ENCODE results near the gene MBNL1.

Gene MBNL1

GRCh38 chr3:152445212-152445611 is 176.5 kb downstream of the MBNL1 start:
- DNase-seq (ENCODE audit: low read depth, low spot score) = no peak
- no peak overlapping the region for H3K4me3 ChIP-seq (ENCODE audit: low read length)

- no peak overlapping the region for H3K4me3 ChIP-seq (ENCODE audit: low read length)
- DNase-seq (ENCODE audit: low read depth, low spot score) = no peak
These were observed 177.8 kb downstream of the MBNL1 start for GRCh38 chr3:152446495-152446894.

- DNase-seq (ENCODE audit: low read depth, low spot score) = no peak
- H3K4me3 ChIP-seq (ENCODE audit: low read length) = no peak overlapping the region
These were observed 178.8 kb downstream of the MBNL1 start for GRCh38 chr3:152447511-152447910.

GRCh38 chr3:152448091-152448490 is 179.4 kb downstream of the MBNL1 start:
- no peak for DNase-seq (ENCODE audit: low read depth, low spot score)
- no peak overlapping the region for H3K4me3 ChIP-seq (ENCODE audit: low read length)

- DNase-seq (ENCODE audit: low read depth, low spot score) = no peak
- no peak overlapping the region for H3K4me3 ChIP-seq (ENCODE audit: low read length)
These were observed 183.6 kb downstream of the MBNL1 start for GRCh38 chr3:152452318-152452717.

GRCh38 chr3:152454076-152454875 is 185.5 kb downstream of the MBNL1 start:
- DNase-seq (ENCODE audit: low read depth, low spot score) = no peak
- no peak overlapping the region for H3K4me3 ChIP-seq (ENCODE audit: low read length)

- H3K4me3 ChIP-seq (ENCODE audit: low read length) = no peak overlapping the region
- no peak for DNase-seq (ENCODE audit: low read depth, low spot score)
These were observed 187.3 kb downstream of the MBNL1 start for GRCh38 chr3:152455989-152456388.

GRCh38 chr3:152457500-152458375 is 189.0 kb downstream of the MBNL1 start:
- H3K4me3 ChIP-seq (ENCODE audit: low read length) = no peak overlapping the region
- DNase-seq (ENCODE audit: low read depth, low spot score) = no peak

GRCh38 chr3:152458376-152459117 is 189.8 kb downstream of the MBNL1 start:
- no peak for DNase-seq (ENCODE audit: low read depth, low spot score)
- no peak overlapping the region for H3K4me3 ChIP-seq (ENCODE audit: low read length)

- DNase-seq (ENCODE audit: low read depth, low spot score) = no peak
- H3K4me3 ChIP-seq (ENCODE audit: low read length) = no peak overlapping the region
These were observed 190.4 kb downstream of the MBNL1 start for GRCh38 chr3:152459118-152459515.

- DNase-seq (ENCODE audit: low read depth, low spot score) = no peak
- H3K4me3 ChIP-seq (ENCODE audit: low read length) = no peak overlapping the region
These were observed 190.8 kb downstream of the MBNL1 start for GRCh38 chr3:152459572-152459971.

GRCh38 chr3:152460936-152461335 is 192.2 kb downstream of the MBNL1 start:
- no peak overlapping the region for H3K4me3 ChIP-seq (ENCODE audit: low read length)
- DNase-seq (ENCODE audit: low read depth, low spot score) = no peak

- H3K4me3 ChIP-seq (ENCODE audit: low read length) = no peak overlapping the region
- DNase-seq (ENCODE audit: low read depth, low spot score) = no peak
These were observed 192.7 kb downstream of the MBNL1 start for GRCh38 chr3:152461460-152461859.

GRCh38 chr3:152466784-152467183 is 198.1 kb downstream of the MBNL1 start:
- DNase-seq (ENCODE audit: low read depth, low spot score) = no peak
- H3K4me3 ChIP-seq (ENCODE audit: low read length) = no peak overlapping the region

- H3K4me3 ChIP-seq (ENCODE audit: low read length) = no peak overlapping the region
- no peak for DNase-seq (ENCODE audit: low read depth, low spot score)
These were observed 200.7 kb downstream of the MBNL1 start for GRCh38 chr3:152469248-152470025.

GRCh38 chr3:152470095-152470494 is 201.4 kb downstream of the MBNL1 start:
- H3K4me3 ChIP-seq (ENCODE audit: low read length) = no peak overlapping the region
- DNase-seq (ENCODE audit: low read depth, low spot score) = no peak

- H3K4me3 ChIP-seq (ENCODE audit: low read length) = no peak overlapping the region
- no peak for DNase-seq (ENCODE audit: low read depth, low spot score)
These were observed 202.2 kb downstream of the MBNL1 start for GRCh38 chr3:152470893-152471292.

- H3K4me3 ChIP-seq (ENCODE audit: low read length) = no peak overlapping the region
- DNase-seq (ENCODE audit: low read depth, low spot score) = peak; percentile 46
These were observed 203.3 kb downstream of the MBNL1 start for GRCh38 chr3:152471814-152472671.
